ENCODE measurements around the gene IL17RC.

GRCh38 chr3:9932843-9933560 is 16.1 kb downstream of the IL17RC start:
- TF ChIP-seq CTCF (IDR thresholded peaks at IDR 0.05) (peak; percentile 73), EZH2phosphoT487 (IDR thresholded peaks at IDR 0.05) (no peak), EZH2 (IDR thresholded peaks at IDR 0.05) (peak; percentile 46)
